Stimulated activated CD8-positive, alpha-beta memory T cell treated with anti-CD3 and anti-CD28 coated beads, Interleukin-7, amount 100 ng/mL, for 48 hours (primary cell): Measurements from ENCODE around the gene TAF5L.

ENCODE experiments used
- DNase-seq, 2 donors: peaks; one replicate each; pipeline ENCODE4 v3.0.0-alpha.2; 2020; ENCODE audit warnings: low read depth in 1 of 2; ENCODE audit errors: extremely low read depth in 1 of 2

Gene TAF5L

DNA sequence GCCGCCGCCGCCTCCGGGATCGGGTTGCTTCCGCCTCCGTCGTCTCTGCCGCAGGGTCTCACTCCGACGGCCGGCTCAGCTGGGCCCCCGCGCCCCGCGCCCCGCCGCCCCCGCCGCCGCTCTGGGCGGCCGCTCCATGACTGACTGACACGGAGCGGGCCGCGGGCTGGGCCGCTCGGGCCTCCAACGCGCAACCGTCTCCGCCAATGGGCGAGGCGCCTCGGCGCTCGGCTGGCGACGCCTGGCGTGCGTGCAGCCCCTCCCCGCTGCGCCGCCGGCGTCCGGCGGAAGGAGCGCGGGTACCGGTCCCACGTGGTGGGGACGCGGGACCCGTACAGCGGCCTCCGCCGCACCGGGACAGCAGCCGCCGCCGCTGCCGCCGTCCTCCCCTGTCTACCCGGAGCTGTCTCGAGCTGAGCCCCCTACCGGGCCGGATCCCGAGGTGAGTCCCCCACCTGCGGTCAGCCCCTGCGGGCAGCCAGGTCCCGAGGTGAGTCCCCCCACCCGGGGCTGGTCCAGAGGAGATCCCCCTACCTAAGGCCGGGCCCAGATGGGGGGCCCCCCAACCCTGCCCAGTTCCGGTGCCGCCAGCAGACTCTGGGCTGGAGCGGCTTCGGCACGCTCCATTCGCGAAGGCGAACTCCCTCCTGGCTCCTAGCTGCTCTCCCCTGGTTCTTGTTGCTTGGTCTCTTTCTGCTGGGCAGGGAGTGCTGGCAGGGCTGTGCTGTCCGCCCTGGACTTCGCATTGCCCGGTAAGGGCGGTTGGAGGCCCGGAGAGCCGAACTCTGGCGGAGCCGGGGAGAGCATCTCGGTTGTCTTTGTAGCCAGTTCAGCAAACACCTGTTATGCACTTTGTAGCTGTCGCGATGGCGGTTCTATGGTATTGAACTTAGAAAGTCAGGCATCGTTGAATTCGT, at the start of gene TAF5L, which contains the start of gene URB2:
Gene TAF5L, minus strand, starts transcription at position 208 of the 917 bp plus-strand sequence. CDS start 11,640 bp downstream, outside the sequence.
Gene URB2, plus strand, starts transcription at position 333 of the 917 bp plus-strand sequence. CDS start 1,387 bp downstream, outside the sequence.
- DNase-seq = peak; percentile 73 to 82

- DNase-seq = no peak
These were observed 49.5 kb upstream of the TAF5L start for GRCh38 chr1:229675396-229675795.

GRCh38 chr1:229674042-229674441, 48.1 kb upstream of the TAF5L start:
- DNase-seq = no peak

GRCh38 chr1:229672246-229672645, 46.3 kb upstream of the TAF5L start:
- DNase-seq = no peak

DNA sequence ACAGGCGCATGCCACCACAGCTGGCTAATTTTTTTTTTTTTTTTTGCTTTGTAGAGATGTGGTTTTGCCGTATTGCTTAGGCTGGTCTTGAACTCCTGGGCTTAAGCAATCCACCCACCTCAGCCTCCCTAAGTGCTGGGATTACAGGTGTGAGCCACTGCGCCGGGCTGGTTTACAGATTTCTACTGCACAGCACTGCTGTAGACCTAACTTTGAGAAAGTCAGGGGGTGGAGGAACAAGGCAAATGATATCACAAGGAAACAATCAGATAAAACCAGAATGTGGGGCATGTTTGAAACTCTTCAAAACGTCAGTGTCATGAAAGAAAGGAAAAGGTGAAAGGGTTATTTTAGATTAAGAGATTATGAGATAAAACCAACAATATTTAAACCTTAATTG, 45.4 kb upstream of the TAF5L start:
- no peak for DNase-seq

GRCh38 chr1:229669333-229669732, 43.4 kb upstream of the TAF5L start:
- no peak for DNase-seq

DNA sequence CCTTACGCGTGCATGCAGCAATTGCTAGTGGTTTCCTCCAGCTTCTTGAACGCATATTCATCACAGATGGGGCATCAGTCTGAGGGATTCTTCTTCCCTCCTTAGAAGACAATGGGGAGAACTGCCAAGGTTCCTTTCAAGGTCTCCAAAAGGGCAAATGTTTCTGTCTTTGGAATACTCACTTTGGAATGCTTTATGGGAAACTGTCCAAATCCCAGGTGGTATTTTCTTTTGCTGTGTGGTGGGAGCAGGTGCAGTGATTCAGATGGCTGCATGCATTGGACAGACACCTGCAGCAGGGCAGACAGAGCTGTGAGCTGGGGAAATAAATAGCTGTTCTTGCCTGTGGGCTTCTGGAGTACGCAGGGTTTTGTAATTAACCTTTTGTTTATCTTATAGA, 40.7 kb upstream of the TAF5L start:
- no peak for DNase-seq

GRCh38 chr1:229665912-229666558, 40.1 kb upstream of the TAF5L start:
- no peak for DNase-seq

GRCh38 chr1:229664133-229664689, 38.3 kb upstream of the TAF5L start:
- DNase-seq = peak; percentile 62 to 87

DNA sequence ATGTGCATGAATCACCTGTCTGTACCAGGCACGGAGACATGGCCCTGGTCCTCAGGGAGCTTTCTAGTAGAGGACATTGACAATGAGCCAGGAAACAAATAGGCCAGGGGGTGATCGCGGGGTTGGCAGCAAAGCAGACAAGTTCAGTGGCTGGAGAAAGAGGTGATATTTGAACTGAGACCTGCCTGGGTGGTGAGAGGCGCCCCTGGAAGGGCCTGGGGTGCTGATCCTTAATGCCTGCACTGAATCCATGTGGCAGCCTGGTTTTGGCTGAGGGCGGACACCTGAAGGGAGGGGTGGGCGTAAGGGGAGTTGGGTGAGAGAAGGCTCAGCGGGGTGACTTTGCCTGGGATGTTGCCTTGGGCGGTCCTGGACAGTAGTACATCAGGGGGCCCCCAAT, 36.0 kb upstream of the TAF5L start:
- DNase-seq = no peak

DNA sequence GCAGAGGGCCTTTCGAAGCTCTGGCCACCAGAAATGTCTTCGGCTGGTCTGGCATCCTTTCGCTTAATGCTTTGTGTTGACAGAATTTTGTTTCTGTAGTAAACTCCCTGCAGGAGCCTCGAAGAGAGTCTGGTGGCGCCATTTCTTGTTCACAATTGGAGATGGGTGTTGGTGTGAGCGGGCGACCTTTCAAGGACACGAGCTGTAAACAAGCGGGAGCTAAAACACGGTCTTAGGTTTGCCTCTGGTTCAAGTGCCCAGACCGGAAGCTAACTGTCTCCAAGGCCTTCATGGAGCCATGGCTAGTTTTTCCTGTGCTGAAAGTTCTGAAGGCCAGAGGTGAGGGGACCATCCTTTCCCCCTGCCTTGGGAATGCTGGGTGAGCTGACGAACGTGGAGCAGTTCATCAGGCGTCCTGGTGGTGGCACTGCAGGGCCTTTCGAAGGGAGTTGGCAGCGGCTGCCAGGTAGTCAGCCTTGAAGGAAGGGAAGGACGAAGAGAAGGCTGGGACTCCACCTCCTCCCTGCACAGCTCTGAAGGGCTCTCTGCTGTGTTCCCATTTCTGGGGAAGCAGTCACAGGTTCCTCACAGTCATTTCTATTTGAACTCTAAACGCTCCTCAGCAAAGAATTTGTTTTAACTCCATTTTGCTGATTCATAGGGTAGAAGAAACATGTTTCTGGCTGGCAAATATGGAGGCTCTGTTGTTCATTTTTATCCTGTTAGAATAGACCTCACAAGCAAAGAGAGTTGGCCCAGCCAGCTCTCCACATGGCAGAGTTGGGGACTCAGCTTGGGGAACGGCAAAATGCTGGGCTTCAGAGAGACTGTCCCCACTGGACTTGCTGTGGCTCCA, 35.3 kb upstream of the TAF5L start:
- DNase-seq = peak; percentile 19 to 48

DNA sequence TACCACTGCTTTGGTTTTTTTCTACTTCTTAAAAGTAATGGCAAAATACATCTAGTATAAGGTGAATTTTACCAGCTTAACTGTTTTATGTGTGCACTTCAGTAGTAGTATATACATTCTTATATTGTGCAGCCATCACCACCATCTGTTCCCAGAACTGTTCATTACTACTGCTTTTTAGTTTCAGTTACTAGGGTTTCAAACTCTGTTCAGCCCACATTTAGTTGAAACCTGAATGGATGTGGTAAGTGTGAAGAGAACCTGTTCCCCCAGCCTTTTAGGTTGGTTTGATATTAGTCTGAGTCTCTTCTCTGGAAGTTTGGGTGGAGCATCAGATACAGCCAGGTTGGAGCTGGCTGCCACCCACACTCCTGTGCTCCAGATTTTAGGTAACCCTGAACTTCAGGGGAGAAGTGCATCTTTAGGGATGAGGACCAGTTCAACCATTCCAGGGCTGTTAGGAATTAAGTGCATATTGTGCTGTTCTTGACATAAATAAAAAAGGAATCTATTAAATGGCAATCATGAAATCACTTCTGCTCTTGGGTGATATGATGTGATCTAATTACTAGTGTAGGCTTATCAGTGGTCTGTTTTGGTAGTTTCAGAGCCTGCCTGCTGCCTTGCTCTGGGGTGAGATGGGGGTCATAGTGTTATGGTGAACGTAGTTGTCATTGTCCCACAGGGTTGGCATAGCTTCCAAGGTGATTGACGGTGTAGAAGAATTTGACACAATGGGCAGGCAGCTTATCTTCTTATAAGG, 32.3 kb upstream of the TAF5L start:
- no peak for DNase-seq

- no peak for DNase-seq
These were observed 29.9 kb upstream of the TAF5L start for GRCh38 chr1:229655781-229656180.

- no peak for DNase-seq
These were observed 27.5 kb upstream of the TAF5L start for GRCh38 chr1:229653420-229653819.

GRCh38 chr1:229651546-229651945, 25.6 kb upstream of the TAF5L start:
- DNase-seq = no peak

- no peak for DNase-seq
These were observed 24.1 kb upstream of the TAF5L start for GRCh38 chr1:229650045-229650444.

DNA sequence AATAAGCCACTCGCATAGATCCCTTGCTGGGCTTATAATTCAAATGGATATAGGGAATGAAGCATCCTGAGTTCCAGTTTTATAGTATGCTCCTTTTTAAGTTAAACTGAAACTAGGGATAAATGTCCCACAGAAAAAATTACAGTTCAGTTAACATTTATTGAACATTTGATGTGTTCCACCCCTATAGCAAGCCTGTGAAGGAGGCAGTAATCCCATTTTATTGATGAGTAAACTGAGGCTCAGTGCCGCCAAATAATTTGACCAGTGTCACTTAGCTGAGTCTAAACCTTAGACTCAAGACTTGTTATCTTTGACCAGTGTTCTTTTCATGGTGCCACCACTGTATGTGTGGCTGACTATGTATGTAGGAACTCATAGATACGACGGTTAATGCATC, 22.5 kb upstream of the TAF5L start:
- DNase-seq = no peak

DNA sequence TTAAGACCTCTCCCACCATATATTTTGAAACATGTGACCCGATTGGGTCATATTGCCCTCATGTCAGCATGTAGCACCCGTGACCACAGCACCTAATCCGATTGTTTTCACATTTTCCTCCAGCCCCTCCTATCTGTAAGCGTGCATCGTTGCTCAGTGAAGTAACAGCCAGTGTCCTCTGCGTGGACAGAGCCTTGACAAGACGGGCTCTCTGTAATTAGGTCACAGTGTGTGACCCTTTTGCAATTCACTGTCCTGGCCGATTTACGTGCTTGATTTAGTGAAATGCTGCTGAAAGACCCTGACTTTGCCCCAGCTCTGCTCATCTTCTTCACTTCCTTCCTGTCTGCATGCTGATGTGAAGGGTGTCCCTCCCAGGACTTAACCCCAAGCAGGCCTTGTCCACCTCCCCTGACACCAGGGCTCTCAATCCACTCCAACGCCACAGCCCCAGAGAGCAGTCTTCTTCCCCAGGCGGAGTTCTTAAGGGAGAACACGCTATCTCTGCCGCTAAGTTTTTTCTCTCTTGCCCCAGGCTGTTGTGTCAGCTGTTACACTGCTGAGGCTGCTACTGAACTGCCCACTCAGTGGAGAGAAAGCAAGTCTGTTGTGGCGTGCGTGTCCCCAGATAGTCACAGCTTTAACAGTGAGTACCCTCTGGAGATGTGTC, 19.5 kb upstream of the TAF5L start:
- no peak for DNase-seq

- DNase-seq = no peak
These were observed 18.2 kb upstream of the TAF5L start for GRCh38 chr1:229643996-229644745.
